Upper lobe of left lung (tissue), 4 donors: ENCODE measurements around the gene TMUB1.

Experiments used
- POLR2A ChIP-seq, 4 donors: fragments of 450-650 bp; IDR thresholded peaks; one replicate each; pipeline ENCODE4 v1.5.1; 2016 to 2017; ENCODE audit warnings: antibody characterized with exemption in 4 of 4, mild to moderate bottlenecking in 2 of 4
- POLR2AphosphoS5 ChIP-seq, 2 donors: sonication (generic); formaldehyde crosslinking; IDR thresholded peaks; one replicate each; pipeline ENCODE4 v1.5.1; 2017; ENCODE audit warnings: antibody characterized with exemption in 2 of 2
- TF ChIP-seq, protein P1 (sequence below), 6 experiments: fragments of 450-650 bp in 4 of 6; fragments of 200-600 bp in 2 of 6; sonication (generic) in 2 of 6; IDR thresholded peaks; one replicate each; pipeline ENCODE4 v1.5.1; 2016 to 2019; ENCODE audit warnings: antibody characterized with exemption in 6 of 6

DNA sequence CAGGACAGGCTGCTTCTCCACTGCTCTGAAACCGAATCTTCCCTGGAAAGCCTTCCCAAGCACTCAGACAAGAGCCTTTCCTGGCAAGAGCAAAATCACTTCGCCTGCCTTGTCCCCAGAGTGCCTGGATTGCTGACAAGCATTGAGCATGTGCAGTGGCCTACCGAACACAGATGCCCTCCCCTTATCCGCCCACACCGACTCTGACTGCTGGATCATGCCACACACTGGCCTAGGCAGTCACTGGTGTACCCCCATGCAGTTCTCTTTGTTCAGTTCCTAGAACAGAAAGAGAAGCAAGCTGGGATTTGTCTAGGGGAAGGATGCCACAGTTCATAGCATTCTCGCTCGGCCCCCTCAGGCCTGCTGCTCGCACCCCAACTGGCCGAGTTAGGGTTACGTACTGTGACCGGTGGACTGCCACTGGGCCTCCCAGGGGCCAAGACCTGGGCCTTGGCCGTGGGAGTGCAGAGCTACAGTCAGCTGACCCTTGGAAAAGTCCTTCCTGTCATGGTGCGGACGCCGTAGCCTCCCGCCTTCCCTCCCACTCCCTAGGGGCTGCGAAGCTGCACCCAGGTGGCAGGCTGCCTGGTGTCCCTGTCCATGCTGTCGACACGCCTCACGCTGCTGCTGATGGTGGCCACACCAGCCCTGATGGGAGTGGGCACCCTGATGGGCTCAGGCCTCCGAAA is 48.1 kb downstream of the TMUB1 start:
- TF ChIP-seq POLR2A (IDR thresholded peaks at IDR 0.05) (no peak), POLR2AphosphoS5 (IDR thresholded peaks at IDR 0.05) (no peak)
- TF ChIP-seq, protein P1, sequence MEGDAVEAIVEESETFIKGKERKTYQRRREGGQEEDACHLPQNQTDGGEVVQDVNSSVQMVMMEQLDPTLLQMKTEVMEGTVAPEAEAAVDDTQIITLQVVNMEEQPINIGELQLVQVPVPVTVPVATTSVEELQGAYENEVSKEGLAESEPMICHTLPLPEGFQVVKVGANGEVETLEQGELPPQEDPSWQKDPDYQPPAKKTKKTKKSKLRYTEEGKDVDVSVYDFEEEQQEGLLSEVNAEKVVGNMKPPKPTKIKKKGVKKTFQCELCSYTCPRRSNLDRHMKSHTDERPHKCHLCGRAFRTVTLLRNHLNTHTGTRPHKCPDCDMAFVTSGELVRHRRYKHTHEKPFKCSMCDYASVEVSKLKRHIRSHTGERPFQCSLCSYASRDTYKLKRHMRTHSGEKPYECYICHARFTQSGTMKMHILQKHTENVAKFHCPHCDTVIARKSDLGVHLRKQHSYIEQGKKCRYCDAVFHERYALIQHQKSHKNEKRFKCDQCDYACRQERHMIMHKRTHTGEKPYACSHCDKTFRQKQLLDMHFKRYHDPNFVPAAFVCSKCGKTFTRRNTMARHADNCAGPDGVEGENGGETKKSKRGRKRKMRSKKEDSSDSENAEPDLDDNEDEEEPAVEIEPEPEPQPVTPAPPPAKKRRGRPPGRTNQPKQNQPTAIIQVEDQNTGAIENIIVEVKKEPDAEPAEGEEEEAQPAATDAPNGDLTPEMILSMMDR (IDR thresholded peaks at IDR 0.05): no peak
